Mesenchymal stem cell (in vitro differentiated cells and primary cell): ENCODE results near the gene ARHGEF1.
A peak's percentile ranks its signal among the peaks of the same experiment; 100 is the strongest.

Source experiments
- DNase-seq: peaks from one replicate; pipeline ENCODE4 v3.0.0-alpha.2; 2013
- H2AFZ ChIP-seq: one replicate; pipeline ENCODE4 v1.6.1; 2013; ENCODE audit warnings: low read depth, mild to moderate bottlenecking, control low read depth, inconsistent platforms, low read length, moderate library complexity
- H2AK5ac ChIP-seq: 2 replicates; pipeline ENCODE4 v1.6.1; 2013; ENCODE audit warnings: low read length, moderate library complexity, mild to moderate bottlenecking, inconsistent platforms; ENCODE audit not compliant: severe bottlenecking
- H2BK120ac ChIP-seq: one replicate; pipeline ENCODE4 v1.6.1; 2013; ENCODE audit warnings: low read depth, mild to moderate bottlenecking, inconsistent platforms, low read length, moderate library complexity
- H2BK12ac ChIP-seq, 2 experiments: one replicate each; pipeline ENCODE4 v1.6.1; 2013; ENCODE audit warnings: inconsistent platforms in 2 of 2, low read length in 2 of 2, mild to moderate bottlenecking in 2 of 2, moderate library complexity in 2 of 2, control low read depth in 1 of 2
- H2BK15ac ChIP-seq: one replicate; pipeline ENCODE4 v1.6.1; 2013; ENCODE audit warnings: mild to moderate bottlenecking, low read depth, inconsistent platforms; ENCODE audit not compliant: poor library complexity, severe bottlenecking
- H2BK5ac ChIP-seq: 2 replicates; pipeline ENCODE4 v1.6.1; 2013; ENCODE audit warnings: low read depth, mild to moderate bottlenecking, low read length, control low read depth, inconsistent platforms; ENCODE audit not compliant: poor library complexity, severe bottlenecking
- H3K14ac ChIP-seq, 2 experiments: one replicate each; pipeline ENCODE4 v1.6.1; 2013; ENCODE audit warnings: inconsistent platforms in 2 of 2, low read length in 2 of 2, control low read depth in 1 of 2, mild to moderate bottlenecking in 1 of 2, moderate library complexity in 1 of 2
- H3K18ac ChIP-seq, 2 experiments: one replicate each; pipeline ENCODE4 v1.6.1; 2013; ENCODE audit warnings: inconsistent platforms in 2 of 2, low read length in 2 of 2, control low read depth in 1 of 2, low read depth in 1 of 2, mild to moderate bottlenecking in 1 of 2
- H3K23ac ChIP-seq, 2 experiments: one replicate each; pipeline ENCODE4 v1.6.1; 2013; ENCODE audit warnings: inconsistent platforms in 2 of 2, low read length in 2 of 2, mild to moderate bottlenecking in 2 of 2, moderate library complexity in 2 of 2, control low read depth in 1 of 2
- H3K27ac ChIP-seq: 2 replicates; pipeline ENCODE4 v1.5.1; 2013; ENCODE audit warnings: mild to moderate bottlenecking, moderate library complexity, low read length, control low read depth, inconsistent platforms; ENCODE audit not compliant: poor library complexity, severe bottlenecking
- H3K27me3 ChIP-seq, 2 experiments: 2 replicates each; pipeline versions ENCODE4 v1.6.1 to v1.7.0; 2013; ENCODE audit warnings: low read length in 2 of 2, mild to moderate bottlenecking in 2 of 2, moderate library complexity in 2 of 2, control low read depth in 1 of 2, inconsistent platforms in 1 of 2; ENCODE audit not compliant: control insufficient read depth in 1 of 2, insufficient read depth in 1 of 2
- H3K36me3 ChIP-seq, 2 experiments: 2 replicates each; pipeline versions ENCODE4 v1.6.1 to v1.7.0; 2013; ENCODE audit warnings: low read length in 2 of 2, control low read depth in 1 of 2, inconsistent platforms in 1 of 2, low read depth in 1 of 2, mild to moderate bottlenecking in 1 of 2; ENCODE audit not compliant: insufficient read depth in 2 of 2, control insufficient read depth in 1 of 2
- H3K4ac ChIP-seq, 2 experiments: one replicate each; pipeline ENCODE4 v1.6.1; 2013; ENCODE audit warnings: inconsistent platforms in 2 of 2, low read length in 2 of 2, mild to moderate bottlenecking in 2 of 2, moderate library complexity in 2 of 2, control low read depth in 1 of 2, low read depth in 1 of 2
- H3K4me1 ChIP-seq: 2 replicates; pipeline ENCODE4 v1.6.1; 2013; ENCODE audit warnings: low read depth, low read length, control low read depth; ENCODE audit not compliant: control insufficient read depth, insufficient read depth
- H3K4me2 ChIP-seq: 2 replicates; pipeline ENCODE4 v1.6.1; 2013; ENCODE audit warnings: low read length, mild to moderate bottlenecking, inconsistent platforms; ENCODE audit not compliant: poor library complexity, severe bottlenecking
- H3K4me3 ChIP-seq, 2 experiments: 2 replicates each; pipeline versions ENCODE4 v1.5.1 to v1.7.0; 2013; ENCODE audit warnings: low read length in 2 of 2, mild to moderate bottlenecking in 2 of 2, control low read depth in 1 of 2, low read depth in 1 of 2; ENCODE audit not compliant: insufficient read depth in 1 of 2
- H3K79me1 ChIP-seq: replicated peaks from 2 replicates; pipeline ENCODE4 v1.6.1; 2013; ENCODE audit warnings: mild to moderate bottlenecking, control low read depth, low read length, inconsistent platforms; ENCODE audit not compliant: poor library complexity, severe bottlenecking
- H3K9ac ChIP-seq: 2 replicates; pipeline ENCODE4 v1.7.0; 2013; ENCODE audit warnings: mild to moderate bottlenecking, low read length, moderate library complexity
- H3K9me3 ChIP-seq: 2 replicates; pipeline ENCODE4 v1.7.0; 2013; ENCODE audit warnings: mild to moderate bottlenecking, low read length; ENCODE audit not compliant: control insufficient read depth
- H4K8ac ChIP-seq: one replicate; pipeline ENCODE4 v1.6.1; 2013; ENCODE audit warnings: inconsistent platforms, mild to moderate bottlenecking, low read length, moderate library complexity
- H4K91ac ChIP-seq: one replicate; pipeline ENCODE4 v1.6.1; 2013; ENCODE audit warnings: mild to moderate bottlenecking, low read length, inconsistent platforms
- WGBS: methylation state at CpG from one replicate; pipeline ENCODE4 v1.1.7; 2013; ENCODE audit warnings: mixed read lengths; 5-methylcytosine and 5-hydroxymethylcytosine counted together

ARHGEF1 gene

GRCh38 chr19:41866284-41866683 lies 16.7 kb upstream of the ARHGEF1 start:
- no peak overlapping the region for H3K23ac ChIP-seq

DNA sequence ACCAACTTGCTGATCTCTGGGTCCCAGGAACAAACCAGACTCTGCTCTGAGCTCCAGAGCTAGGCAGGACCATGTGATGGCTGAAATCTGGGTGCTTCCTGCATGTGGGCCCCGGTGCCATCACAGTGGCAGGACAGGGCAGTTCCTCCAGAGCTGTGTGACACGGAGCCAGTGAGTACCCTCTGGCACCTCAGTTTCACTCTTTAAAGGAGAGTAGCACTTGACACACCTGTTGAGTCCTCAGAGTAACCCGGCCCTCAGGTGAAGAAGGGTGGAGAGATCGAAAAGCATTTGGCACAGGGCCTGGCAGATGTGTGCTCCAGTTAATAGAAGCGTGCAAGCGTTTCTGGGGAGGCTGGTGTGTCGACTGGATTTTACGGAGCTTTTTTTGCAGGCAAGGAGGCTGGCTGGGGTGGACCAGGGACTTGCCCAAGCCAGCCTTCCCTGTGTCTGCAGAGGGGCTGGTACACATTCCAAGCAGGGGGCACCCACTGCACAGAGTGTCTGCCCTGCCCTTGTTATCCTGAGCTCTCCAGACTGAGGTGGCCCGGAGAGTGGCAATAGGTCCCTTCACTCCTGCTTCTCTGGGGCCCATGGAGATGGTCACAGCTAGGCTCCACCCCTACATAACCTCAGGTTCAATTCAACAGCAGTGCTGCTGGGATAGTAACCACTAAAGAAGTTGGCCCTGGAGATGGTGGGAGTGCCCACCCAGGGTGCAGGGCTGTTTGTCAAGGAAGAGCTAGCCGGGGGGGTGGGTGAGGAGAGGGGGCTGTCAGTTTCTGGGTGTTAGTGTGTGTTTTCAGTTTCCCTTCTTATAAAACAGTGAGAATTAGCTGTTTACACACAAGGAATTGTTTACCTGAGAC lies 14.6 kb upstream of the ARHGEF1 start:
- Histone ChIP-seq H3K79me1 (peaks cover 6% of the 10 kb centered on the region), H3K14ac (no peak overlapping the region), H3K4me1 (peaks cover 32% of the 10 kb centered on the region), H2AK5ac (no peak overlapping the region), H2BK5ac (no peak overlapping the region), H2BK120ac (no peak overlapping the region), H3K9ac (peak overlapping the region; percentile 32), H4K8ac (no peak overlapping the region), H4K91ac (no peak overlapping the region), H3K36me3 (peaks cover 90 to 93% of the 10 kb centered on the region in 2 experiments), H2BK12ac (no peak overlapping the region), H3K18ac (no peak overlapping the region), H3K4me2 (no peak overlapping the region), H3K4ac (no peak overlapping the region), H3K23ac (no peak overlapping the region), H2AFZ (no peak overlapping the region), H2BK15ac (no peak overlapping the region), H3K4me3 (no peak overlapping the region), H3K27ac (no peak overlapping the region), H3K9me3 (no peaks in the 10 kb centered on the region), H3K27me3 (no peaks in the 10 kb centered on the region)
- WGBS, result 98% methylated on average over 9 of the region's 10 CpGs
- no peak for DNase-seq

More at GRCh38 chr19:41866284-41866683, 16.7 kb upstream of the ARHGEF1 start:
- 93% methylated on average over 2 of the region's 3 CpGs for WGBS
- no peak overlapping the region for H3K18ac ChIP-seq
- H3K36me3 ChIP-seq, result peaks cover 92% of the 10 kb centered on the region in 2 experiments
- no peak overlapping the region for H2BK15ac ChIP-seq
- no peak overlapping the region for H2BK120ac ChIP-seq
- no peak overlapping the region for H2BK5ac ChIP-seq
- H3K4ac ChIP-seq, result no peak overlapping the region
- H3K79me1 ChIP-seq, result peaks cover 6% of the 10 kb centered on the region
- H4K8ac ChIP-seq, result no peak overlapping the region
- no peak overlapping the region for H3K4me3 ChIP-seq
- H3K4me2 ChIP-seq, result no peak overlapping the region
- no peak overlapping the region for H3K27ac ChIP-seq
- peaks cover 45% of the 10 kb centered on the region for H3K4me1 ChIP-seq
- no peak overlapping the region for H3K14ac ChIP-seq
- H3K27me3 ChIP-seq, result no peaks in the 10 kb centered on the region
- peak overlapping the region; percentile 60 for H3K9ac ChIP-seq
- no peak overlapping the region for H2AFZ ChIP-seq
- H4K91ac ChIP-seq, result no peak overlapping the region
- H2BK12ac ChIP-seq, result no peak overlapping the region
- DNase-seq, result no peak
- H3K9me3 ChIP-seq, result no peaks in the 10 kb centered on the region
- H2AK5ac ChIP-seq, result no peak overlapping the region

- Histone ChIP-seq H3K14ac (no peak overlapping the region), H3K9ac (peak overlapping the region; percentile 32), H3K4me1 (peaks cover 29% of the 10 kb centered on the region), H3K23ac (no peak overlapping the region), H3K18ac (no peak overlapping the region), H4K91ac (no peak overlapping the region), H2BK5ac (no peak overlapping the region), H3K27ac (no peak overlapping the region), H3K4me2 (no peak overlapping the region), H2BK120ac (no peak overlapping the region), H3K79me1 (peaks cover 6% of the 10 kb centered on the region), H3K27me3 (no peaks in the 10 kb centered on the region), H3K36me3 (peaks cover 84 to 88% of the 10 kb centered on the region in 2 experiments), H4K8ac (no peak overlapping the region), H2AK5ac (no peak overlapping the region), H2BK12ac (no peak overlapping the region), H3K4me3 (no peak overlapping the region), H2AFZ (no peak overlapping the region), H2BK15ac (no peak overlapping the region), H3K4ac (no peak overlapping the region), H3K9me3 (no peaks in the 10 kb centered on the region)
- no peak for DNase-seq
- 94% methylated on average over 12 of the region's 12 CpGs for WGBS
Observed at GRCh38 chr19:41868989-41869300, 14.0 kb upstream of the ARHGEF1 start.

DNA sequence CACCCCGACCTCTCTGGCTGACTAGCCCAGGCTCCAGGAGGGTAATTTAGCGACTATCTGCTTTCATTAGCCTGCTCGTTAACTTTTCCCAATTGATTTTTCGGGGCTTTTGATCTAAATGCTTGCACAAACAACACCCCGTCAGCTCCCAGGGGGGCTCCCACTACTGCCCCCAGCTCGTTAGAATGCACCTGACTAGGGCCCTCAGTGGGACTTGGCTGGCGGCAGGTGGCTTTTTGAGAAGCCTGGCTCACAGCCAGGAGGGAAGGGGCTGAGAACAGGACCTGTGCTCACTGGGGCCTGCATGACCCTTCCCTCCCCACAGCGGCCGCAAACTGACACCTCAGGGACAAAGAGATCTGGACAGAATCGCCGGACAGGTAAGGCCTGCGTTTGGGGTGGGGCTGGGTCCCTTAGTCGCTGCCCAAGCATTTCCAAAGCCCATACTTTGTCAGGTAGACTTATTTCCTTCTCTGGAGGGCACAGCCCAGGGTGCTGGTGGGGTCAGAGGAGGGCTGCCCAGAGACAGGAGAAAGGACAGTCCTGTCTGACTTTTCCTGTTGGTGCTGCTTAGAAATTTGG lies 13.5 kb upstream of the ARHGEF1 start:
- H3K4me1 ChIP-seq, result peaks cover 27% of the 10 kb centered on the region
- peak overlapping the region; percentile 5 for H2BK5ac ChIP-seq
- no peak overlapping the region for H3K4me2 ChIP-seq
- no peak overlapping the region for H3K14ac ChIP-seq
- no peak overlapping the region for H2BK15ac ChIP-seq
- H3K27me3 ChIP-seq, result no peaks in the 10 kb centered on the region
- H3K27ac ChIP-seq, result no peak overlapping the region
- peaks cover 79 to 83% of the 10 kb centered on the region in 2 experiments for H3K36me3 ChIP-seq
- no peak overlapping the region for H4K91ac ChIP-seq
- H3K9ac ChIP-seq, result peak overlapping the region; percentile 26
- no peak overlapping the region for H3K18ac ChIP-seq
- no peak overlapping the region for H4K8ac ChIP-seq
- no peak overlapping the region for H3K4me3 ChIP-seq
- H3K23ac ChIP-seq, result no peak overlapping the region
- H3K4ac ChIP-seq, result no peak overlapping the region
- H2AFZ ChIP-seq, result no peak overlapping the region
- no peak overlapping the region for H2AK5ac ChIP-seq
- no peak for DNase-seq
- no peak overlapping the region for H2BK12ac ChIP-seq
- 96% methylated on average over 13 of the region's 13 CpGs for WGBS
- H2BK120ac ChIP-seq, result no peak overlapping the region
- H3K9me3 ChIP-seq, result no peaks in the 10 kb centered on the region
- peaks cover 6% of the 10 kb centered on the region for H3K79me1 ChIP-seq
